Activated naive CD4-positive, alpha-beta T cell treated with anti-CD3 and anti-CD28 coated beads, Interleukin-2, amount 50 U/mL, for 16 hours (primary cell): ENCODE data around the gene UACA.
"Not testable (repeated sequence)": the region's sequence is repeated elsewhere in the genome, so short reads cannot be mapped to it uniquely, and the experiment has no call there.

Source experiments
- DNase-seq: peaks from one replicate; pipeline ENCODE4 v3.0.0-alpha.2; 2020

Gene UACA

GRCh38 chr15:70618929-70619328 lies 144.4 kb downstream of the UACA start:
- no peak for DNase-seq

DNA sequence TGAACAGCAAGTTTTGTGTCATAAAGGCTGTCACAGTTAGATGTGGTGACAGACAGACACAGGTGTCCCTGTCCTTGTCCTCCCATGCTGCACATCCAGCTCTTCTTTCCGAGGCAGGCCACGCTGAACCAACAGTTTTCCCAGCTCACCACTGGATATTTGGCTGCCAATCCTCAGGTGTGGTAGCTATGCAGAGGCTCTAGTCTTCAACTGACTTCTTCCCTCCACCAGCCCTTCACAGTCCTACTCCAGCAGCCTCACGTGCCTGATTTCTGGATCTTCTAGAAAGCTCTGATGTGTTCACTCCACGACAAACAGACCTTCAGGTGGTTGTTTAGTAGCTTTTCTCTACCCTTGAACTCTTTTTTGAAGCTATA lies 145.5 kb downstream of the UACA start:
- DNase-seq: no peak

GRCh38 chr15:70617076-70617910 lies 146.1 kb downstream of the UACA start:
- no peak for DNase-seq

GRCh38 chr15:70616311-70616756 lies 147.0 kb downstream of the UACA start:
- not testable (repeated sequence) for DNase-seq

DNA sequence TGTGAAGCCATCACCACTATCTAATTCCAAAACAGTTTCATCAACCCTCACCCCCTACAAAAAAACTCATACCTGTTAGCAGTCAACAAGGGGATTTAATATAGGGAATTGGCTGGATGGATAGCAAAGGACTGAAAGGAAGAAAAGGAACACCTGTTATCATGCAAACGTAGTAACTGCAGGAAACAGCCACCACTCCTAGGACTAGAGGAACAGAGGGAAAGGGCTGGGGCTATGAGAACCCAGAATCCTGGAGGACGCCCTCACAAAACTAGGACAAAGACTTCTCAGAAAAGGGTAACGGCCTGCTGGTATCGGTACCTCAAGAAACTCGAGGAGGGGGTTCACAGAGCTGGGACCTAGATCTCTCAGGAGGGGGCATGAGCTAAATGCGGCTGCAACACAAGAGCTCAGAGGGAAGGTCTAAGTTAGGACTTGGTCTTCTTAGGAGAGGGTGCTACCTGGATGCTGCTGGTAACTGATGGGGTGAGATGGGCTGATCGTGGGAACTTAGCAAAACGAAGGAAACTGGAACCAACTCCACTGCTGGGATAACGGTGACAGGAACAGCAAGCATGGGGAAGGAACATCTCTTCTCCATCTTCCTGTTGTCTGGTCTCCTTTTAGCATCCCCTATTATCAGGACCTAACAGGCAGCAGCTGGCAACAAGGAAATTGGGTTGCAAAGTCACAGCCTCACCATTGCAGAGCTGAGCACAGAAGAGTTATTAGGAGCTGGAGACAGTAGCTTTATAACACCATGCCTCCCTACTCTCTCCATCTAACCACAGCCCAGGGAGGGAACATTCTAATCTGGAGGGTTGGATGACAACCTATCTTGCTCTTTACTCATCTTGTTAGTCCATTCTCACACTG lies 147.7 kb downstream of the UACA start:
- no peak for DNase-seq

DNA sequence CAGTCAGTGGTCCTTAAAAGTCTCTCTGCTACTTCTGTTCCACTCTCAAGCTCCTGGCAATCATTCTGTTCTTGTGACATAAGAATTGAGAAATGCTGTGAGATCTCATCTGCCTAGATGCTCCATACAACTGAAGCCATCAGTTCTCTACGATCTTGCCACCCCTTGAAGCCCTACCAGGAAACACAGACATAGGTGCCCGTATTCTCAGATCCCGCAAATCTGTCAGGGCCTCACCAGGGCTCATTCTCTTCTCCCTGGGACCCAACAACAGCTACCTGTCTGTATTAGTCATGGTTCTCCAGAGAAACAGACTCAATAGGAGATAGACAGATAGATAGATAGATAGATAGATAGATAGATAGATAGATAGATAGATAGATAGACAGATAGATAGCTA lies 149.1 kb downstream of the UACA start:
- no peak for DNase-seq

GRCh38 chr15:70613271-70613670 lies 150.1 kb downstream of the UACA start:
- DNase-seq: no peak

GRCh38 chr15:70611286-70611685 lies 152.1 kb downstream of the UACA start:
- no peak for DNase-seq

- DNase-seq: no peak
Observed at GRCh38 chr15:70610541-70610940, 152.8 kb downstream of the UACA start.

- no peak for DNase-seq
Observed at GRCh38 chr15:70609889-70610288, 153.5 kb downstream of the UACA start.

- DNase-seq: no peak
Observed at GRCh38 chr15:70608144-70608543, 155.2 kb downstream of the UACA start.

GRCh38 chr15:70605606-70606410 lies 157.6 kb downstream of the UACA start:
- DNase-seq: no peak

GRCh38 chr15:70604666-70605315 lies 158.6 kb downstream of the UACA start:
- DNase-seq: no peak
